Trophoblast cell (in vitro differentiated cells and primary cell): ENCODE results near the gene PRSS48.

Source experiments
- DNase-seq, 2 donors: peaks; one replicate each; pipeline ENCODE4 v3.0.0-alpha.2; 2016
- H2AFZ ChIP-seq: 2 replicates; pipeline ENCODE4 v1.6.1; 2013; ENCODE audit warnings: low read length, moderate library complexity, mild to moderate bottlenecking; ENCODE audit not compliant: insufficient read depth, poor library complexity
- H2AK5ac ChIP-seq: 2 replicates; pipeline ENCODE4 v1.6.1; 2013; ENCODE audit warnings: mild to moderate bottlenecking, low read length
- H2BK120ac ChIP-seq: 2 replicates; pipeline ENCODE4 v1.6.1; 2013; ENCODE audit warnings: low read length, mild to moderate bottlenecking, moderate library complexity; ENCODE audit not compliant: insufficient read depth, poor library complexity
- H2BK12ac ChIP-seq: 2 replicates; pipeline ENCODE4 v1.6.1; 2013; ENCODE audit warnings: mild to moderate bottlenecking, low read length, moderate library complexity
- H2BK5ac ChIP-seq: 2 replicates; pipeline ENCODE4 v1.6.1; 2013; ENCODE audit warnings: low read length, low read depth, moderate library complexity, mild to moderate bottlenecking; ENCODE audit not compliant: poor library complexity
- H3K14ac ChIP-seq: 2 replicates; pipeline ENCODE4 v1.6.1; 2013; ENCODE audit warnings: mild to moderate bottlenecking, low read length
- H3K18ac ChIP-seq: 2 replicates; pipeline ENCODE4 v1.6.1; 2013; ENCODE audit warnings: mild to moderate bottlenecking, low read length
- H3K23ac ChIP-seq: 2 replicates; pipeline ENCODE4 v1.6.1; 2013; ENCODE audit warnings: low read length
- H3K27ac ChIP-seq: 2 replicates; pipeline ENCODE4 v1.5.1; 2013; ENCODE audit warnings: low read depth, mild to moderate bottlenecking, inconsistent platforms, low read length, moderate library complexity
- H3K27me3 ChIP-seq: 2 replicates; pipeline ENCODE4 v1.6.1; 2013; ENCODE audit warnings: inconsistent platforms, mild to moderate bottlenecking, low read length, moderate library complexity; ENCODE audit not compliant: insufficient read depth
- H3K36me3 ChIP-seq, 2 experiments: 1 replicate in 1 of 2; 2 replicates in 1 of 2; pipeline ENCODE4 v1.6.1; 2013; ENCODE audit warnings: low read length in 2 of 2, mild to moderate bottlenecking in 2 of 2, moderate library complexity in 1 of 2; ENCODE audit not compliant: insufficient read depth in 2 of 2, control insufficient read depth in 1 of 2
- H3K4ac ChIP-seq: 2 replicates; pipeline ENCODE4 v1.6.1; 2013; ENCODE audit warnings: low read depth, mild to moderate bottlenecking, low read length, moderate library complexity
- H3K4me1 ChIP-seq, 2 experiments: 1 replicate in 1 of 2; 2 replicates in 1 of 2; pipeline ENCODE4 v1.6.1; 2013; ENCODE audit warnings: low read length in 2 of 2, mild to moderate bottlenecking in 2 of 2, moderate library complexity in 1 of 2; ENCODE audit not compliant: insufficient read depth in 2 of 2, control insufficient read depth in 1 of 2
- H3K4me2 ChIP-seq: 2 replicates; pipeline ENCODE4 v1.6.1; 2013; ENCODE audit warnings: inconsistent platforms, mild to moderate bottlenecking, low read length, moderate library complexity
- H3K4me3 ChIP-seq: 2 replicates; pipeline ENCODE4 v1.5.1; 2013; ENCODE audit warnings: mild to moderate bottlenecking, low read depth, low read length, inconsistent platforms
- H3K79me1 ChIP-seq: one replicate; pipeline ENCODE4 v1.6.1; 2013; ENCODE audit warnings: low read length
- H3K79me2 ChIP-seq: 2 replicates; pipeline ENCODE4 v1.6.1; 2013; ENCODE audit warnings: low read length, mild to moderate bottlenecking; ENCODE audit not compliant: control insufficient read depth, insufficient read depth, poor library complexity
- H3K9ac ChIP-seq: 2 replicates; pipeline ENCODE4 v1.6.1; 2013; ENCODE audit warnings: mild to moderate bottlenecking, low read length
- H3K9me3 ChIP-seq: 2 replicates; pipeline ENCODE4 v1.6.1; 2013; ENCODE audit warnings: low read depth, mild to moderate bottlenecking, control low read depth, inconsistent platforms, low read length; ENCODE audit not compliant: insufficient read depth
- H4K12ac ChIP-seq: 2 replicates; pipeline ENCODE4 v1.6.1; 2013; ENCODE audit warnings: low read depth, mild to moderate bottlenecking, low read length, moderate library complexity
- H4K8ac ChIP-seq: 2 replicates; pipeline ENCODE4 v1.6.1; 2013; ENCODE audit warnings: low read depth, mild to moderate bottlenecking, low read length, moderate library complexity
- H4K91ac ChIP-seq: one replicate; pipeline ENCODE4 v1.6.1; 2013; ENCODE audit warnings: low read depth, mild to moderate bottlenecking, low read length, moderate library complexity
- WGBS: extraction: QIAGEN DNeasy Blood & Tissue Kit; methylation state at CpG from one replicate; pipeline ENCODE4 v1.1.7; 2013; ENCODE audit warnings: missing lambda C conversion rate; ENCODE audit not compliant: insufficient read length, insufficient coverage; ENCODE audit errors: extremely low coverage; 5-methylcytosine and 5-hydroxymethylcytosine counted together

Gene PRSS48

DNA sequence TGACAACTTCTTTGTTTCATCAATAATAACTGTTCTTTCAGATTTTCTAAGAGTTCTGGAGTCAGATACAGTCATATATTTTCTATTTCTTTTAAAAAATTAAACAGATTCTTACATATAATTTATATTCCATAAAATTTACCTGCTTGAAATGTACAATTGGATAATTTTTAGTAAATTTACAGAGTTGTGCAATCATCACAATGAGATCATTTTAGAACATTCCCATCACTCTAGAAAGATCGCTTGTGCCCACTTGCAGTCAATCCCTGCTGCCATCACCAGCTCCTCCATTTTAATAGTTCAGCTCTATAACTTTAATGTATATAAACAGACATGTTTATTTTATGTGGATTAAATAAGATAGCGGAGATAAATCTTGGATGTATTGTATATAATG lies 29.6 kb upstream of the PRSS48 start:
- Histone ChIP-seq H2BK120ac (no peak overlapping the region), H3K4me1 (no peaks in the 10 kb centered on the region), H4K12ac (no peak overlapping the region), H3K27me3 (no peaks in the 10 kb centered on the region), H3K18ac (no peak overlapping the region), H3K36me3 (no peaks in the 10 kb centered on the region), H4K91ac (no peak overlapping the region), H3K9me3 (no peaks in the 10 kb centered on the region), H3K4ac (no peak overlapping the region), H3K9ac (no peak overlapping the region), H2BK5ac (no peak overlapping the region), H2AK5ac (no peak overlapping the region), H4K8ac (no peak overlapping the region), H3K79me2 (no peaks in the 10 kb centered on the region), H3K14ac (no peak overlapping the region), H3K27ac (no peak overlapping the region), H3K4me3 (no peak overlapping the region), H2BK12ac (no peak overlapping the region), H2AFZ (no peak overlapping the region), H3K4me2 (no peak overlapping the region), H3K23ac (no peak overlapping the region), H3K79me1 (no peaks in the 10 kb centered on the region)
- no peak for DNase-seq
- no CpG with 5 or more reads among the region's 2 CpGs for WGBS

DNA sequence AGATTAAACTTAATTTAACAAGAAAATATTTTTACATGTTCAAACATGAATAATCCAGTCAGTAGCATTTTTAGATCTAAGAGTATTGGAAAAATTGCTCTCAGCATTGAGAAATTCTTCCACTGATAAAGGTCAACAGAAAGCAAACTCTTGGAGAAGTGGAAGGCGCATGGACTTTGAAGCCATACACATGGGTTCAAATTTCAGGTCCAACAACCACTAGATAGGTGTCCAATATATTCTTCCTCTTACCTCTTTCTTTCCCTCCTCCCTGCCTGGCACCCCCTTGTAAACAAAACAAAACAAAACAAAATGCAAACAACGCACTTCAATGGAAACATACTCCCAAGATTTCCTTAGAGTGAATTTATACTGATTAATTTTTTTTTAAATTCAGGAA lies 28.4 kb upstream of the PRSS48 start:
- no peak overlapping the region for H3K4me3 ChIP-seq
- no peak overlapping the region for H2BK5ac ChIP-seq

DNA sequence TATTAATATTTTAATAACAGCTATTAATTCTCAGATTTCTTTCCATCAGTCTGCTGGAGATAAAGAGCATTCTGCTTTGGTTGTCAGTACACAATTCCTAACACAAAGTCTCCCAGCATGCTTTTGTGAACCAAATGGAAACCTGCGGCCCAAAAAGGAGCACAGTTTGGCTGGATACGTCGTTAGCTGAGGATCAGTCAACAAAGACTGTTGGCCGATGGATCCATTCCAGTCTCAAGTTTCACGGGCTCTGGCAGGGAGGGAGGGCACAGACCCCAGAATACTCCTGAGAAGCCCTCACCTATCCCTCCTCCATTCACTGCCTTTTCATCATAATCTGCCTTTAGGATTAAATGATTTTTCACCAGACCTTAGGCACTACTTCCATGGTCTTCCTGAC lies 26.3 kb upstream of the PRSS48 start:
- Histone ChIP-seq H3K9me3 (no peaks in the 10 kb centered on the region), H3K4ac (no peak overlapping the region), H3K4me3 (no peak overlapping the region), H3K36me3 (no peaks in the 10 kb centered on the region), H2AFZ (no peak overlapping the region), H3K4me2 (no peak overlapping the region), H2AK5ac (no peak overlapping the region), H3K27ac (no peak overlapping the region), H3K27me3 (no peaks in the 10 kb centered on the region), H3K23ac (no peak overlapping the region), H3K14ac (no peak overlapping the region), H3K79me1 (no peaks in the 10 kb centered on the region), H3K4me1 (no peaks in the 10 kb centered on the region), H2BK5ac (no peak overlapping the region), H3K18ac (no peak overlapping the region), H2BK120ac (no peak overlapping the region), H3K9ac (no peak overlapping the region), H2BK12ac (no peak overlapping the region), H4K12ac (no peak overlapping the region), H4K91ac (no peak overlapping the region), H4K8ac (no peak overlapping the region), H3K79me2 (no peaks in the 10 kb centered on the region)
- WGBS = no CpG with 5 or more reads among the region's 5 CpGs
- no peak for DNase-seq

More for the DNA sequence above, 28.4 kb upstream of the PRSS48 start:
- Histone ChIP-seq H2BK12ac (no peak overlapping the region), H3K4ac (no peak overlapping the region), H2BK120ac (no peak overlapping the region), H4K8ac (no peak overlapping the region), H3K4me1 (no peaks in the 10 kb centered on the region), H3K79me2 (no peaks in the 10 kb centered on the region), H3K9me3 (no peaks in the 10 kb centered on the region), H3K27ac (no peak overlapping the region), H4K12ac (no peak overlapping the region), H3K79me1 (no peaks in the 10 kb centered on the region), H3K4me2 (no peak overlapping the region), H3K27me3 (no peaks in the 10 kb centered on the region), H3K9ac (no peak overlapping the region), H3K23ac (no peak overlapping the region), H3K14ac (no peak overlapping the region), H3K36me3 (no peaks in the 10 kb centered on the region), H4K91ac (no peak overlapping the region), H3K18ac (no peak overlapping the region), H2AFZ (no peak overlapping the region), H2AK5ac (no peak overlapping the region)
- DNase-seq = no peak
- no CpG with 5 or more reads among the region's 2 CpGs for WGBS

DNA sequence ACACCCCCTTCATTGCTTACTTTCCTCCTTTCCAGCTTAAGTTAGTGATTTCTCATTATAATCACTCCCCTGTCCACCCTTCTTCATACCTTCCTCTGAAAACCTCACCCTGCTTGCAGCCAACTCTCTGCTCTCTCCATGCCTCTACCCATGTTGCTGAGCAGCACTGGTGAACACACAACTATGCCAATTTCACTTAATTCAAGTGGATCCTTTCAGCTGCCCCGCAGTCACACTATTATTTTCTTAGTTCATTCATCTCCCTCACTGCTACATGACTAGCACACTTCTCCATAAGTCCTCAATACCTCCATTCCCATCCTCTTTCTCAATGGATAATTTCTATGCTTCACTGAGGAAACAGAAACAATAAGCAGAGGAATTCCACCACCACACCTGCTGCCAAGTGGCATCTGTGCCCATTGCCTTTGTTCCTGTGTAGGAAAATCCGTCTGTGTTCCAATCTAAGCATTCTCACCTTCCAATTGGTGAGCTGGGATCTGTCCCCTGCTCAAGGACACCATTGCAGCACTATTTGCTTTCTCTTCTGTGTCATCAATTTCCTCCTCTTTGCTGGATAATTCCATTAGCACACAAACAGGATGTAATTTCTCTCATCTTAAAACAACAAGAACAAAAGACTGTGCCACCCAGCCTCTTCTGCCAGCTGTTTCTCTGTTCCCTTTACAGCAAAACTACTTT lies 25.2 kb upstream of the PRSS48 start:
- Histone ChIP-seq H2AK5ac (no peak overlapping the region), H3K36me3 (no peaks in the 10 kb centered on the region), H3K4me1 (no peaks in the 10 kb centered on the region), H4K12ac (no peak overlapping the region), H4K91ac (no peak overlapping the region), H2BK120ac (no peak overlapping the region), H3K14ac (no peak overlapping the region), H3K4me3 (no peak overlapping the region), H2AFZ (no peak overlapping the region), H3K4ac (no peak overlapping the region), H3K18ac (no peak overlapping the region), H2BK12ac (no peak overlapping the region), H3K9me3 (no peaks in the 10 kb centered on the region), H3K9ac (no peak overlapping the region), H3K23ac (no peak overlapping the region), H3K4me2 (no peak overlapping the region), H2BK5ac (no peak overlapping the region), H4K8ac (no peak overlapping the region), H3K79me2 (no peaks in the 10 kb centered on the region), H3K27me3 (no peaks in the 10 kb centered on the region), H3K79me1 (no peaks in the 10 kb centered on the region), H3K27ac (no peak overlapping the region)
- WGBS = no CpG with 5 or more reads among the region's 2 CpGs
- no peak for DNase-seq
